Left kidney (tissue), 2 donors: ENCODE measurements around the gene TEFM. TPM values are rescaled to one million over a fixed set of nuclear protein-coding genes. Genes with fewer than 3 reads are reported as not detected.
"Not testable (repeated sequence)": the region's sequence is repeated elsewhere in the genome, so short reads cannot be mapped to it uniquely, and the experiment has no call there.

ENCODE experiments used
- DNase-seq: peaks from one replicate; pipeline ENCODE4 v3.0.0-alpha.2; 2013
- polyA plus RNA-seq: library from polyadenylated mRNA; unstranded; fragments of 120-200 nt; gene quantifications from one replicate; pipeline ENCODE4 v1.2.1, GENCODE V29; 2013; ENCODE audit not compliant: insufficient read length

Gene TEFM
- polyA plus RNA-seq, 1 donor: 29.8 TPM

- no peak for DNase-seq
These were observed 15.6 kb upstream of the TEFM start, which contains the start of gene ADAP2 for GRCh38 chr17:30921544-30922196. Gene ADAP2, plus strand, starts transcription at chr17:30921945. Its CDS starts 70 bp downstream, at chr17:30922015.

DNA sequence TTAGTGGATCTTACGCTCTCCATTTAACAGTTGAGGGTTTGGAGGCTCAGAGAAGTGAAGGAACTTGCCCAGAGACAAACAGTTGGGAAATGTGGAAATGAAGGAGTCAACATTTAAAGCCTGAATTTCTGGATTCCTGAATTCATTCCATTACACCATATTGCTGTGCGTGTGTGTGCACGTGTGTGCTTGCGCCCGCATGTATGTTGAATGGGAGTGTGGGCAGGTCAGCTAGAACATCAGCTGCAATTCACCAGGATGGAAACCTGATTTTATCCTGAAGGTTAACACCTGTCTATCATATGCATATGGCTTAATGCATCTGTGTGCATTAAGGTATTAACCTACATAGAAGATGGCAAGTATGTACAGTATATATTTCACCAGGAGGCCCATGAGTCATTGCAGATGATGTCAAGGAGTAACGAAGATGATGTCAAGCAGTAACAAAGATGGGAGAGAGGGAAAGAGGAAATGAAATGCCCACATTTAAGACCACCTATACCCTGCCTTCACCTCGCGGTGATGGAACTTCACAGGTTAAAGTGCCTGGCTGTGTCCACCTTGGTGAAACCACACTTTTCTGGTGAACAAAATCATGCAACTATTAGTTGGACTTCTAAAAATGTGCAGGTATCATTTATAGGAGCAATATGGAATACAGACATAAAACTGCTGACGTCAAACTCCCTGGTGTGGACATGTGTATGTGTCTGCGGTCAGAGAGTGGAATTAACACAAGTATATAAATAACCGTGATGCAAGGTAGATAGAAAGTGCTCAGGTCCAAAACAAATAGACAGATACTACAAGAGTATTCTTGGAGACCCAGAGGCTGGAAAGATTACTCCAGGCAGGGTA, 14.9 kb upstream of the TEFM start:
- DNase-seq: no peak

GRCh38 chr17:30920282-30920681, 14.2 kb upstream of the TEFM start:
- DNase-seq: no peak

DNA sequence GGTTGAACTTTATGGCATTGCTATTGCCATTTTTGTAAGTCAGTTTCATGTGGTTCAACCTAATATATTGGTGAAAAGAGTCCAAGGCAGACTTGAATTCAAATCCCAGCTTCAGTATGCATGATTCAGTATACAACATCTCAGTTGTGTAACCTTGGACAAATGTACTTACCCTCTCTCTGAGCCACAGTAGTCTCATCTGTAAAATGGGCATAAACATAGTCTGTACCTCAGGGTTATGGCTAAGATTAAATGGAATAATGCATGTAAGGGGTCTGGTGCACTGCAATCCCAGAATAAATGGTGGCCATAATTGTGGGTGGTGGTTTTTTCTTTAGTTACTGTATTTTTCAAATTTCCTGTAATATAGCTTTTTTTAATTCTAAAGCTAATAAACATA, 11.0 kb upstream of the TEFM start:
- no peak for DNase-seq

- DNase-seq: no peak
These were observed 10.0 kb upstream of the TEFM start for GRCh38 chr17:30915833-30916611.

DNA sequence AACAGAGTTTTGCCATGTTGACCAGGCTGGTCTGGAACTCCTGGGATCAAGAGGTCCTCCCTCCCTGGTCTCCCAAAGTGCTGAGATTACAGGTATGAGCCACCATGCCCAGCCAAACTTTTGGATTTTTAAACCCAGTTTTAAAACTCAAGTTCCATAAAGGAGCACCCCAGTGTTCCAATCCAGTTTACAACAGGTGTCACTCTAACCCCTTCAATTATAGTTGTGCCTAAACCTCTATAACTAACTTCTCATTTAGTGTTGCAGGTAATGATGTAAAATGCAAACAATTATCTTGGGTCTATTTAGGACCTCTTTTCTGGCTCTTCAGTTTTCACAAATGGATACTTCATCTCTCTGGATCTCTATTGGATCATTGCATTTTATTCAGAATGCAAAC, 7.9 kb upstream of the TEFM start:
- no peak for DNase-seq

DNA sequence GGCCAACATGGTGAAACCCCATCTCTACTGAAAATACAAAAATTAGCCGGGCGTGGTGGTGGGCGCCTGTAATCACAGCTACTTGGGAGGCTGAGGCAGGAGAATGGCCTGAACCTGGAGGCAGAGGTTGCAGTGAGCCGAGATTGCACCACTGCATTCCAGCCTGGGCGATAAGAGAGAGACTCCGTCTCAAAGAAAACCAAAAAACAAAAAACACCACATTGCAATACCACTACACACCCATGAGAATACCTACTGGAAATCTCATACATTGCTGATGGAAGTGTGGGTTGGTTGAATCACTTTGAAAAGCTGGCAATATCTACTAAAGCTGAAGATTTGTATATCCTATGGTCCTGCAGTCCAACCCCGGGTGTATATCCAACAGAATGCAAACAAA, 4.1 kb upstream of the TEFM start:
- DNase-seq: not testable (repeated sequence)

DNA sequence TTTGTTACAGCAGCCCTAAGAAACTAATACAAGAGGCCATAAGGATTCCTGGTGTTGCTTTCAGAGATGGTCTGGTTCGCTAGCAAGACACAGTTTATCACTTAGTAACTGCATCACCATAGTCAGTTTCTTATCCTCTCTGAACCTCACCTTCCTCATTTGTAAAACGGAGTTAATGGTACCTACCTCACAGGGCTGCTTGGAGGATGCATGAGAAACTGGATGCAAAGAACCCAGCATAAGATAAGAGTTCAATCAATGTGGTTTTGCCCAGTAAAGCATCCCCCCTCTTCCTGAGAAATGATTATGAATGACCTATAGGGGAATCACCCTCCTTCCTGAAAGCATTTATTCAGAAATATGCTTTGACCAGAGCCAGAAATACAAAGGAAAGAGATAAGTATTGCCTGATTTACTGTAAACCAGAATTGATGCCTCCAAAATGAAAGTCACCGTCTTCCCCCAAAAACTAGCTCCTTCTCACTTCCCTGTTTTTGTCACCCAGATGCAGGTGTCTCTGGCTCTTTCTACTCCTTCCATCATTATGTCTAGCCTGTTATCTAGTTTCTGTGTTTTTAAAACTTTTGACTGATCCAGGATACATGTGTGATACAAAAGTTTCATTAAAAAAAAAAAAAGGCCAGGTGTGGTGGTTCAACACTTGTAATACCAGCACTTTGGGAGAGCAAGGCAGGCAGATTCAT, 2.8 kb upstream of the TEFM start:
- no peak for DNase-seq

DNA sequence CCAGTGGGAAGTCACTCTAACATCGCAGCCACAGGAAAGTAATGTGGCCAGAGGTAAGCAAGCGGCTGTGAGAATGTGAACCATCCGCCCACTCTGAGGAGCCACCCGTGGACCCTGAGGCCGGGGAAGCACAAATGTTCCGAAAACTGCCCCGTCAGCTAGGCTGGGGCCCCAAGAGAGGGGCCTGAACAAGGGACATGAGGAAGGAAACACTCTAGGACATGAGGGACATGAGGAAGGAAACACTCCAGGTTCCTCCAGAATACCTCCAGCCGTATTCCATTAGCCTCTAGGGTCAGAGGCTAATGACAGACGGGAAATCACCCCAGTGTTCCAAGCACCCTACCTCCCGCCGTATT, 317 bp downstream of the TEFM start:
- no peak for DNase-seq

- no peak for DNase-seq
These were observed 8.7 kb downstream of the TEFM start for GRCh38 chr17:30897311-30897710.

GRCh38 chr17:30894236-30894635, 11.8 kb downstream of the TEFM start:
- DNase-seq: no peak

GRCh38 chr17:30886187-30886586, 19.9 kb downstream of the TEFM start:
- no peak for DNase-seq

GRCh38 chr17:30869005-30869404, 37.0 kb downstream of the TEFM start:
- DNase-seq: no peak

- no peak for DNase-seq
These were observed 41.4 kb downstream of the TEFM start for GRCh38 chr17:30864636-30865035.

GRCh38 chr17:30858556-30859250, 47.3 kb downstream of the TEFM start:
- no peak for DNase-seq

DNA sequence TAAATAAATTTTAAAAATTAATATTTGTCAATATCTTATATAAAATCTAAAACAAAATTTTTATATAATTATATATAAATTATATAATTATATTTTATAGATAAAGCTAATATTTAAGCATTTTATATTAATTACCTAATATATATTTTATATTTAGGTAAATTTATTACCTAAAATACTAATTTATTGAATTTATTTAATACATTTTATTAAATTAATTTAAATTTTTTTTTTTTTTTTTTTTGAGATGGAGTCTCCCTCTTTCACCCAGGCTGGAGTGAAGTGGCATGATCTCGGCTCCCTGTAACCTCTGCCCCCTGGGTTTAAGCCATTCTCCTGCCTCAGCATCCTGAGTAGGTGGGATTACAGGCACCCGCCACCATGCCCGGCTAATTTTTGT, 51.9 kb downstream of the TEFM start:
- DNase-seq: no peak

Other genes starting within 250 kb of the TEFM start
- gene CRLF3, start 81.5 kb downstream of the TEFM start, polyA plus RNA-seq: 28.3 TPM
- 13.4 TPM for gene ATAD5, start 74.3 kb downstream of the TEFM start, polyA plus RNA-seq
- gene ADAP2, start 15.7 kb upstream of the TEFM start, polyA plus RNA-seq: 3.4 TPM
- 20.1 TPM for gene RNF135, start 64.8 kb upstream of the TEFM start, polyA plus RNA-seq
- gene NF1, start 188.7 kb upstream of the TEFM start, polyA plus RNA-seq: 53.9 TPM